RPMI7951 (cell line): Measurements from ENCODE around the gene AUH. TPM values are rescaled to one million over a fixed set of nuclear protein-coding genes. Genes with fewer than 3 reads are reported as not detected.
A peak's percentile ranks its signal among the peaks of the same experiment; 100 is the strongest.
"Not testable (repeated sequence)": the region's sequence is repeated elsewhere in the genome, so short reads cannot be mapped to it uniquely, and the experiment has no call there.

Experiments
- DNase-seq: peaks from one replicate; pipeline ENCODE4 v3.0.0-alpha.2; 2012; ENCODE audit warnings: low read depth
- total RNA-seq: library from RNA; depleted of rRNA; stranded (reverse); fragments of >200 nt; shearing (Covaris generic); gene quantifications from 2 replicates; pipeline ENCODE4 v1.2.3, GENCODE V29; 2014

AUH gene
- total RNA-seq, 1 experiment from 2014 or later, result 14.8 TPM

DNA sequence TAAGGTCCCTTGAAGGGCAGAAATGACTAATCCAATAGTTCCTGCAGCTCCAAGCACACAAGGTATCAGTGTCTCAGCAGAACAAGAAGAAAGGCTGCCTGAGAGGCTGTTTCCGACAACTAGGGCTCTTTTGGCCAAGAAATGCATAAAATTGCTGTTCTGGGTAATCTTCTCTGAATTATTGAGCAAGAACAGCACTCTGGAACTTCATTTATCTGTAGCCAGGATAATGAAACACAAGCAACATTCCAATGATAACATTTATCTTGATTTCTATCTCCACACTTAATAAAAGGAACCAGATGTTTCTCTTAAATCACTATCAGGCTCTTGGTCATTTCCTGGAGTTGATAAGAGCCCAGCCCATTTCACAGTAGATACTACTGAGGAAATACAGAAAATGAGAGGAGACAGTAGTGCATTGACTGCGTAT lies 17.0 kb upstream of the AUH start:
- peak; percentile 59 for DNase-seq

DNA sequence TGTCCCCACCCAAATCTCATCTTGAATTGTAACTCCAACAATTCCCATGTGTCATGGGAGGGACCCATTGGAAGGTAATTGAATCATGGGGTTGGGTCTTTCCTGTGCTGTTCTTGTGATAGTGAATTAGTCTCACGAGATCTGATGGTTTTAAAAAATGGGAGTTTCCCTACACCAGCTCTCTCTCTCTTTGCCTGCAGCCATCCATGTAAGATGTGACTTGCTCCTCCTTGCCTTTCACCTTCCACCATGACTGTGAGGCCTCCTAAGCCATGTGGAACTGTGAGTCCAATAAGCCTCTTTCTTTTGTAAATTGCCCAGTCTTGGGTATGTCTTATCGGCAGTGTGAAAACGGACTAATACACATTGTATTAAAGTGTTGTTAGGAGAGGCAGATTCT lies 16.3 kb upstream of the AUH start:
- DNase-seq, result not testable (repeated sequence)

DNA sequence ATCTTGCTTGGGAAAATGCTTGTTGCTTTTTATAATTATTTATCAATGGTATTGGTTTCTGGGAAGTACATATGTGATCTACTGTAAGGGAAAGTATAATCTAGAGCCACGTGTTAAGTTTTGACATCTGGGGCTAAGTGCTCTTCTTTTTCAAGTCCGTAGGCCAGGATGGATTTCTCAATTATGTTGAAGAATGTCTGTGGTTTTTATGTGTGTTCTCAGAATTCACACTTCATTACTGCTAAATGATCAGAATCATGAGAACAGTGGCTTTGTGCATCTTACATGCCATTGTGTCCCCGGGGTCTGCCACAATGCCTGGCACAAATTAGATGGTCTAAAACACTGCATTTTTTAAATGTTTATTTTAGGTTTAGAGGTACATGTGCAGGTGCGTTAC lies 14.5 kb upstream of the AUH start:
- DNase-seq, result peak; percentile 24

DNA sequence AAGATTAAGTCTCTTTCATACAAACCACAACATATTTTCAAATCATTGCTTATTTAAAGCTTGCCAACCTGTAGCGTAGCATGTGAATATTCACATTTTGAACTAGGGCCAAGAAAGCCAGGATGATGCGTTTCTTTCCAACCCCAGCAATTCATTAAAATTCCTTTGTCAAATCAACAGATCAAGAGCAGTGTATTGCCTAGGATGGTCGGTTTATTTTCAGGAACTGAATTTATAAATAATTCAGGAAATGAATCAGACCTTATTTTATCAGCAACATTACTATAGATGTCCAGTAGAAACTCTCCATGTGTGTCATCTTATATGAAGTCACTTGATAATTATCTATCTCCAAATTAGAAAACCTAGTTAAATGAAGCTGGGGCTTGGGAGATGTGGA lies 13.2 kb upstream of the AUH start:
- DNase-seq, result peak; percentile 58

DNA sequence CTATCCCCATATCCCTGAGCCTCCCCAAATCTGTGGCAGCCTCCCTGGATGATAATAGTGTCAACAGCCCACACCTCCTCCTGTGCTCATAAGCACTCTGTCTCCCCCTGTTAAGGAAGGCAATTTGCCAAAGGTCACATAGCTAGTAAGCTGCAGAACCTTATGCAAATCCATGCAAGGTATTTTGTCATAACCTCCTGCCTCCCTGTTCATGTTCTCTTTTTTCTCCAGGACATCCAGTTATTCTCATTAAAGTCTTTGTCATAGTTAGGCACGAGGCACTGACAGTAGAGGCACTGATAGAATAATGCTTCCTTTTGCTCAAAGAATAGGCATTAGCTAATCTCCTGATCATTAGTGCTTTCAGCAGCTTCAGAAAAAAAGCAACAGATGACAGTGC lies 10.2 kb upstream of the AUH start:
- no peak for DNase-seq

DNA sequence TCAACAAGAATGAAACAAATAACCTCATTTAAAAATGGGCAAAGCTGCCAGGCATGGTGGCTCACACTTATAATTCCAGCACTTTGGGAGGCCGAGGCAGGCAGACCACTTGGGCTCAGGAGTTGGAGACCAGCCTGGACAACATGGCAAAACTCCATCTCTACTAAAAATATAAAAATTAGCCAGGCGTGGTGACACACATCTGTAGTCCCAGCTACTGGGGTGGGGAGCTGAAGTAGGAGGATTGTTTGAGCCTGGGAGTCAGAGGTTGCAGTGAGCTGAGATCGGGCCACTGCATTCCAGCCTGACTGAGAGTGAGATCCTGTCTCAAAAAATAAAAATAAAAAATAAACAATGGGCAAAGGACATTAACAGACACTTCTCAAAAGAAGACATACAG lies 8.3 kb upstream of the AUH start:
- not testable (repeated sequence) for DNase-seq

DNA sequence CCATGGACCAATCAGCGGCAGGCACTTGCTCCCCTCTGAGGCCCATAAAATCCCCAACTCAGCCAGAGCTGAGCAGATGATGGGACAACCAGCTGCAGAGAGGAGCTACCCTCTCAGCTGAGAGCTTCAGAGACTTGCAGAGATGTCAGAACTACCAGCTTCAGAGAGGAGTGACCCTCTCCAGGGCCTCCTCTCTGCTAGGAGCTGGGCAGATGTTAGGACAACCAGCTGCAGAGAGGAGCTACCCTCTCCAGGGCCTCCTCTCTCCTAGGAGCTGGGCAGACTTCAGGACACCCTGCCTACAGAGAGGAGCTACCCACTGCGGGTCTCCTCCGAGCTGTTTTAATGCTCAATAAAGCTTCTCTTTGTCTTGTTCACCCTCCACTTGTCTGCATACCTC lies 3.0 kb upstream of the AUH start:
- DNase-seq, result no peak

DNA sequence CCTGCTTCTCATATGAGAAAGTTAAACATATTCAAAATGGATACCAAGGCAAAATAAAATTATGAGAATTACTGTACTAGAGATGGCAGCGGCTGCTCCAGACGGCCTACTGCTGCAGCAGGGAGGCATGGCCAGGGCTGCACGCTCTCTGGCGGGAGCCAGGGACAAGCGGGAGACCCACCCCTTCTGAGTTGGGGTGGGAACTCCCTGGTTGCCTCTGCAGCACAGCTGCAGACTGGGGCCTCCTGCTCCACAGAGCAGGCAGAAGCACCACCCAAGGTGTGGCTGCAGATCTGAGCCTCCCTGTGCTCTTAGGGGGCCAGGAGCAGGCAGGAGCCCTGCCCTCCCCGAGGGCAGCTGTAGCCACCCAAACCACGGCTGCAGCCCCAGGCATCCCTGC lies 2.3 kb upstream of the AUH start:
- DNase-seq, result no peak

DNA sequence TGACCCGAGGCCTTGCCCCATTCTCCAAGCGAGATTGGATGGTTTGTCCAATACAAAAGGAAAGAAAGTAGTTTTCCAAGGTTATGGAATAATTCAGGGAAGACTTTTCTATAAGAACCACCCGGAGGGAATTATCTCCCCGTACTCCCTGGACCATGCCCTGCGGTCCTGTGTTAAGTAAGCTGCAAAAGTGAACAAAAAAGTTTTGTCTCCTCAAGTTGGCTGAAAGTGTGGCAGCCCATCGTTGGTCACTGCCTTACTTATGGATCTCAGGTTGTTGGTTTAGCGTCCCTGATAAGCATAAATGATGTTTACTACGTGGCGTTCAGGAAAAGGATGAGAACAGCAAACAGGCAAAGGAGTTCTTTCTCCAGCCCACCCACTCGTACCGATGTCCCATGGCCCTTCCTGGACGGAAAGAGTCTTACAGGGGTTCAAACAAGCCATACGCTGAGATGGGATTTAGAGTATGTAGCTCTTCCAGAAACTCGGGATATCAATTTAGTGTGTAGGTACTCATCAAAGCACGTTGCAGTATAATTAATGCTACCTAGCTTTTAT lies 413 bp upstream of the AUH start:
- DNase-seq, result no peak

DNA sequence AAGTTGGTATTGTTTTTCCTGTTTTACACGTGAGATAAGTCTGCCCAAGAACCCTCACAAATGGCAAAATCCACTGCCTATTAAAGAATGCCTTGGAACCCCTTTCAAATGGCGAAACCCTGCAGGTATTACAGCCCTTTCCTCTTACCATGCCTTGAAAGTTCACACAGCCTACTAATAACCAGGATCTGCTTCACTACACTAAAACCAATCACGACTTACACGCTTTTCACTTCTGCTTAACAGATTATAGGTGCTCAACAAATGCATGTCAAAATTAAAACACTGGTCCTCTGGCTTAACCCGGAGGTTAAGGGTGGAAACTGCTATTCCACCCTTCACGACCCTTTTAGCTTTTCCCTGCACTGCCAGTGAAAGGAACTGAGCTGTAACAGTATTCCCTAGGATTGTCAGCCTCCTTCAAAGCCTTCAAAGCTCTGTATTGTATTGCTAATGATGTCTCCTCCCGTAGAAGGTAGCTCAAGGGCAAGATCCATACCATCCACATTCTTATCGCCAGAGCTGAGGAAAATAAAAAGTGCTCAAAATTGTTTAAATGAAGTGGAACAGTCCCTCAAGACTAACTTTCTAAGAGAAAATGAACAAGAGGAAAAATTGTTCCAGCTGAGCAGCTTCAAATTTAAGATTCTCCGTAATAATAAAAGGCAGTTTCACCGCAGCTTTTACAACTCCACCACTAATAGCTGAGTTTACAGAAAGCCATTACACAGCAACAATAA lies 997 bp downstream of the AUH start:
- DNase-seq, result no peak

DNA sequence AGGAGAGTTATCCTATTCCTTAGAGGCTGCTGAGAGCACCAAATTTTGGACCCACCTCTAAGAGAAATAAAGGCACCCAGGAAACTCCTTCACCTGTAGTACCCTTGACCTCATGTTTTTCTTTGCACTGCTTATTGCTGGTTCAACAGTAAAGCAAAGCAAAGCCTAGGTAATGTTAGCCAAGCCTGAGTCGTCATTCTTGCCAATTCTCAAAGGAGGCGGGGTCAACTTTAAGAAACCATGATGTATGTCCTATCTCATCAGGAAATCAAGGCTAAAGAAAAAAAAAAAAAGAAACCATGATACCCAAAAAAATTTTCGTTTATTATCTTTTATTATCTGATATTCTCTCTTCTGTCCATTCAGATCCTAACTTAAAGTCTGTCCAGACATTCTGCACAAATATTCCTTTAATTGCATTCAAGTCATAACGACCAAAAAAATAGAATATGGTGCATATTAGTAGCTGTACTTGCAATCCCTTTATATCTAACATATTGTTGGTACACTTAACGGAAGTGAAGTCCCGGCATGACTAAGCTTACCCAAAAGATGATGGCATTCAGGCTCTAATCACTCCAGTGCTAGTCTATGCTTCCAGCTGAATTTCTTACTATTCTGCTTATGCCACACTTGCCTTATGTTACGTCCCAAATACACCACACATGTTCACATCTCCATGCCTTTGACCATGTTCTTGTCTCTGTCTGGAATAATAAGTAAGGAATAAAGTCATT lies 1.8 kb downstream of the AUH start:
- no peak for DNase-seq

DNA sequence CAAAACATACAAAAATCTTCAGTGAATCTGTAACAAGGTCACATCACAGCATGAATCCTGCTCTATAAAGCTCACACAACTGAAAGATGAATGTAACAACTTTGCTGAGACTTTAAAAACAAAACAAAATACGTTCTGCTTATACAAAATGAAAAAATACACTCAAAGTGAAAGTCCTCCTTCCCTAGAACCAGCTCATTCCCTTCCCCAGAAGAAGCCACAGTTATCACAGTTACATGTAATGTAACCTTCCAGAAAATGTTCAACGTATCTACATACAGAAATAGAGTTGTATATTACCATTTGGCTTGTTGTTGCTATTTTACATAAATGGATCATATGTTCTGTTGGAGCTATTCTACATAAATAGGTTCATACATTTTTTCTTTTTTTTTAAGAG lies 2.6 kb downstream of the AUH start:
- no peak for DNase-seq

DNA sequence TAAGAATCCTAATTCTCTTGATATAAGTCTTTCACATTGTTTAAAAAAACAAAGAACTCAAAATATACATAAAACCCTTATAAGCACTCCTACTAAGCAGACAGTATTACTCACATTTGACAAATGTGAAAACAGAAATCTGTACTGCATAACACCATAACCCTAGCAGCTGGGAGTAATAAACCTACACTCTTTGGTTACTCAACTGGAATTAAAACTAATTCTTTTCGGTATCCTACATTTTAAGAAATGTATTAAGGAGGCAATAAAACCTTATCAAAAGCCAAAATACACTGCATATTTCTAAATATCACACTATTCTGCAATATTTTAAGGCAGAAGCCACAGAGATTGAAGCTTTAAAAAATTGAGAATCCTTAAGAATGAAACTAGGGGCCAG lies 6.8 kb downstream of the AUH start:
- no peak for DNase-seq

DNA sequence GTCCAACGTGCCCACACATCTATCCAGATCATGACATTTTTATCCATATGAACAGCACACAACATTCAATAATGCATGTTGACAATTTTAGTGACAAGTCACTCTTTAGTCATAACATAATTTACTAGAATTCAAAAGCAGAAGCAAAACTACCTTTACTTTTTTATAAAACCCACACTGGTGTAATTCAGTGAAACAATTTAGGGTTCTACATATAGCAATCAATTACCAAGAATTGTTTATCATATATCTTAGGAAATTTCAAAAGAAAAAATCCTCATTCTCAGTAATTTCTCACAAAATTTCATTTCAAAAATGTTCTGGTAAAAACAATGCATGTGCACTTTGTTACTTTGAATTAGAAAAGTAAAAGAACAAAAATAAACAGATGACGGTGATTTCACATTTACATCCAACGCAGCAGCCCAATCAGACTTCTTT lies 12.6 kb downstream of the AUH start:
- DNase-seq, result no peak

DNA sequence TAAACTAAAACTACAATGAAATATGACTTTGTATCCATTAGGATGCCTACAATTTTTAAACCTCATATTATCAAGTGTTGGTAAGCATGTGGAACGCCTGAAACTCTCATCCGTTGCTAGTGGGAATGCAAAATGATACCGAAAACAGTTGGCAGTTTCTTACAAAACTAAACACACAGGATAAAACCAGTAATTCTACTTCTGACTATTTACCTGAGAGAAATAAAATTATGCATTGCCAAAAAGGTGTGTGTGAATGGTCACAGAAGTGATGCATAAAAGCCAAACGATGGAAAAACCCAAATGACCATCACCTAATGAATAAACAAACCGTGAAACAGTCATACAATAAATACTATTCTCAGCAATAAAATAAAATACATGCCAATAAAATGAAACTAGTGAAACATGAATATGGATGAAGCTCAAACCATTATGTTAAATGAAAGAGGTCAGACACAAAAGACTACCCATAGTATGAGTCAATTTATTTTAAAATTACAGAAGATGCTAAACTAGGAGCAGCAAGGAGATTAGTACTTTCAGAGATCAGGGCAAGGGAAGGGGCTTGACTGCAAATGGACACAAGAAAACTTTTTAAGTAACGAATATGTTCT lies 13.4 kb downstream of the AUH start:
- no peak for DNase-seq

DNA sequence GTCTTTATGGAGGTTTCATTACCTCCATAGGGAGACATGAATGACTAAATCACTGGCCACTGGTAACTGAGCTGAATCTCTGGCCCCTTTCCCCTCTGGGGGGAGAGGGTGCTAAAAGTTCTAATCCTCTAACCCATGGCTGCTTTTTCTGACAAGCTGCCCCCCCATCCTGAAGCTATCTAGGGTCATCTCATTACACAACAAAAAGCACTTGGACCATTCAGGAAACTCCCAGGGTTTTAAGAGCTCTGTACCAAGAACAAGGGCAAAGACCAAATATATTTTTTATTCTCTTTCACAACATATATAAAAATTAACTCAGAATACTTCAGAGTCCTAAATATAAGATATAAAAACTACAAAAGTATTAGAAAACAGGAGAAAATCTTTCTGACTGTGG lies 14.3 kb downstream of the AUH start:
- DNase-seq, result no peak

DNA sequence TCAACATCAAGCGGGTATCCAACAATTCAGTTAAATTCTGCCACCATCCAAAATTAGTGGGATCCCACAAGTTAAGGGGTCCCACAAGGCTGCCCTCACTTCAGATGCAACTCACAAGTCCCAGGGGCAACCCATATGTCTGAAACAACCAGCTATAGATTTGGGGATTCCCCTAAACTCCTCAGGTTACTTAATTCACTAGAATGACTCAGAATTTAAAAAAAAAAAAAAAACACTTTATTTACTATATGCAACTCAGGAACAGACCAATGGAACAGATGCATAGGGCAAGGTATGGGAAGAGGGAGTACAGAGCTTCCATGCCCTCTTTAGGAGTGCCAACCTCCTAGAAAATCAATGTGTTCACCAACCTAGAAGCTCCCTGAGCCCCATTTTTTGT lies 15.1 kb downstream of the AUH start:
- DNase-seq, result no peak

DNA sequence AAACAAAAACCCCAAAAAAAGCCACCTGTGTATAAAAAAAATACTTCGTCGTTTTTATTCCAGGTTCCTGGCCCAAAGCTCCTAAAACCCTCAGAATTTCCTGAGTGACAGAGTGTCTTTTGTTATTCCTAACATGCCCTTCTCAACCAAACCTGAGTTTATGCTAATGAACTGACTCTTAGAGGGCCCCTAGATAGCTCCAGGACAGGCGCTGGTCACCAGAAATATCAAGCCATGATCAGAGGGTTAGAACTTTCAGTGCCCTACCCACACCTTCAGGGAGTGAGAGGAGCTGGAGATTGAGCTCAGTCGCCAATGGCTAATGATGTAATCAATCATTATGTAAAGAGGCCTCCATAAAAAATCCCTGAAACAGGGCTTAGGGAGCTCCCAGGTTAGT lies 15.7 kb downstream of the AUH start:
- no peak for DNase-seq

DNA sequence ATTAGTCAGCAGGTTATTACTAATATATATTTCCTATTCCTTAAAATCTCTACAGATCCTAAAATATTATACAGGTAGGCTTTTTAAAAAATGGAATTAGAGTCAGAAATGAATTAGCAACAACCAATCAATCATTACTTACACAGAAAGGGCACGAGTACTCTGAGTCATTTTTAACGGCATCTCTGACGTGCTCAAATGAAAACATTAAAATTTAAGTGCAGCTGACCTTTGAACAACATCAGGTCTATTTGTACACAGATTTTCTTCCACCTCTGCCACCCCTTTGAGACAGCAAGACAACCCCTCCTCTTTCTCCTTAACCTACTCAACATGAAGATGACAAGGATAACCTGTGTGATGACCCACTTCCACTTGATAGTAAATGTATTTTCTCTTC lies 19.1 kb downstream of the AUH start:
- no peak for DNase-seq

DNA sequence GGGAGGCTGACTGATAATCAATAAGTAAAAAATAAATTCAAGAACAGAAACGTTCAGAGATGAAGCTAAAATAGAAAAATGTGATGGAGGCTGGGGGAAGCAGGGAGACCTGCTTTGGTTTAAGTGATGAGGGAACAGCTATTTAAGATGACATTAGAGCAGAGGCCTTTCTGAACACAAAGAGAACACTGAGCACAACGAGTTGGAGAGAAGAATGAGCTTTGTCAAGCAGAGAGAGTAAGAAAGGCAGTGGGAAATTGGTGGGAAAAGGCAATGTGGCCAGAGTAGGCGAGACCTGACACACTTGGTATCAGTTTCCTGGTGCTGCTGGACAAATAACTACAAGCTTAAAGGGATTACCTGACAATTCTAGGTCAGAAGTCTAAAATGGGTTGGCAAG lies 20.0 kb downstream of the AUH start:
- no peak for DNase-seq

DNA sequence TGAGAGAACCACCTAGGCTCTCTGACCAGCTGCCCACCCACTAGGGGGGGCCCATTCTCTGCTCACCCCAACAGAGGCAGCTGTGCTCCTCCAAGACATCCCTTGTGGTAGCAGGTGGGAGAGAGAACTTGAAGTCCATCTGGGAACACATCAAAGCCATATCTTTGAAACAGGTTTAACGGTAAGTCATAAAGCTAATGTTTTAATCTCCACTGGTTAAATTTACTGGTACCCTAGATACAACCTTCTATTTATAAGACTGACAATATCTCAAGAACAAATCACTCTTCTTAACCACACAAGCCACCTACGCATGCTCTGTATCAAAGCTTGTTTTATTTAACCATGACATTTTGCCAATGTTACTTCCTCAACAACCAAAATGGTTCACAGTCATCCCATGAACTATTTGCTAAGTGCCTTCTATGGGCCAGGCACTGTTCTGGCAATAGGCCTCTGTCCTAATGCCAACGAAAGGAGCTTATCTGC lies 20.4 kb downstream of the AUH start:
- DNase-seq, result no peak

DNA sequence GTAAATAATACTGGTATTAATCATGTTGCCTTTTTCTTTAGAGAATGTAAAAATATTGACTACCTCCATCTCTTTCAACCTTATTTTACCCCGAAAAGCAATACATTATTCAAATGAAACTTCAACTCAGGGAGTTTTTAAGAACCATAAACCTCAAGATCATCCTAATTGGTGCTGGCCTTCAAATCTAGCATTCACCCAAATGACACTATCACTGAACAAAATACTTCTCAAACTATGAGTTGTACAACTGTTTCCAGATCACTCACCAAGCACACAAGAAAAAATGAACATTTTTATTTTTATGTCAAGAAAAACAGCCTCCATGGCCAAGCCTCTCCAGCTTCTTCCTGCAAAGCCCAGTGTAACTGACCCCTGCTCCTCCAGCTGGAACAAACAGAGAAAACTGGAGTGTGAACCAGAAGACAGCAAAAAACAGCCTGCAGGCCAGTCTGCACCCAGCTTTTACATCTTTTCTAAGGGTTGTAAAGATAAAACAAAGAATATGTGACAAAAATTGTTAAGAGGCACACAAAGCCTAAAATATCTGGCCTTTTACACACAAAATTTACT lies 21.2 kb downstream of the AUH start:
- DNase-seq, result no peak
